SU-DHL-6 (cell line): ENCODE data around the gene C11orf54.

Source experiments
- EZH2phosphoT487 ChIP-seq: fragments of 200-600 bp; sonication (generic), shearing (Covaris generic); conservative IDR thresholded peaks from 2 replicates; pipeline ENCODE4 v1.6.1; 2018; ENCODE audit warnings: mild to moderate bottlenecking, antibody characterized with exemption, low read length, moderate library complexity, mixed read lengths
- TF ChIP-seq, protein P1 (sequence below): fragments of 200-600 bp; sonication (generic); IDR thresholded peaks from one replicate; pipeline ENCODE4 v1.5.1; 2017; ENCODE audit warnings: antibody characterized with exemption, mild to moderate bottlenecking, low read length, moderate library complexity; ENCODE audit not compliant: insufficient read depth, poor library complexity, severe bottlenecking

DNA sequence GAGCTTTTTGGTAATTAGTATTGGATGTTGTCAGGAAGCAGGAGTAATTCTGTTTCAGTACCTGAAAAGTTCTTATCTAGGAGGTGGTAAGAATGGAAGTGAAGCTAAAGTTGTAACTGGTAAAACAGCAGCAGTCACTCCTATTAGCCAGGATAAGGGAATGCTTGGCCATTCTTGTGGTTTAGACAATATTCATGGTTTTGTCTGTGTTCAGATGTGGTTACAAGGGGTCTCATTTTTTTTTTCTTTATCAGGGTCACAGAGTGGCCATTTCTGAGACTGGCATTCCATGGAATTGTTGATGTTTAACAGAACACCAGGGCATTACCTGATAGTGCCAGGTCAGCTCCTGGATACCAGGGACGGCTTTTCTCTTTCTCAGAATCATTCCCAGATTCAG is 24.0 kb upstream of the C11orf54 start:
- TF ChIP-seq, protein P1, sequence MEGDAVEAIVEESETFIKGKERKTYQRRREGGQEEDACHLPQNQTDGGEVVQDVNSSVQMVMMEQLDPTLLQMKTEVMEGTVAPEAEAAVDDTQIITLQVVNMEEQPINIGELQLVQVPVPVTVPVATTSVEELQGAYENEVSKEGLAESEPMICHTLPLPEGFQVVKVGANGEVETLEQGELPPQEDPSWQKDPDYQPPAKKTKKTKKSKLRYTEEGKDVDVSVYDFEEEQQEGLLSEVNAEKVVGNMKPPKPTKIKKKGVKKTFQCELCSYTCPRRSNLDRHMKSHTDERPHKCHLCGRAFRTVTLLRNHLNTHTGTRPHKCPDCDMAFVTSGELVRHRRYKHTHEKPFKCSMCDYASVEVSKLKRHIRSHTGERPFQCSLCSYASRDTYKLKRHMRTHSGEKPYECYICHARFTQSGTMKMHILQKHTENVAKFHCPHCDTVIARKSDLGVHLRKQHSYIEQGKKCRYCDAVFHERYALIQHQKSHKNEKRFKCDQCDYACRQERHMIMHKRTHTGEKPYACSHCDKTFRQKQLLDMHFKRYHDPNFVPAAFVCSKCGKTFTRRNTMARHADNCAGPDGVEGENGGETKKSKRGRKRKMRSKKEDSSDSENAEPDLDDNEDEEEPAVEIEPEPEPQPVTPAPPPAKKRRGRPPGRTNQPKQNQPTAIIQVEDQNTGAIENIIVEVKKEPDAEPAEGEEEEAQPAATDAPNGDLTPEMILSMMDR, result no peak
- TF ChIP-seq EZH2phosphoT487, result no peak
